NK-92 treated with Interleukin-12 subunit alpha and Interleukin-12 subunit beta, amount 100 ng/mL, for 24 hours (cell line): ENCODE measurements around the gene ABHD8.

ENCODE experiments used
- DNase-seq: peaks from one replicate; lab custom pipeline; 2025; lab: John Stamatoyannopoulos, UW

ABHD8 gene

DNA sequence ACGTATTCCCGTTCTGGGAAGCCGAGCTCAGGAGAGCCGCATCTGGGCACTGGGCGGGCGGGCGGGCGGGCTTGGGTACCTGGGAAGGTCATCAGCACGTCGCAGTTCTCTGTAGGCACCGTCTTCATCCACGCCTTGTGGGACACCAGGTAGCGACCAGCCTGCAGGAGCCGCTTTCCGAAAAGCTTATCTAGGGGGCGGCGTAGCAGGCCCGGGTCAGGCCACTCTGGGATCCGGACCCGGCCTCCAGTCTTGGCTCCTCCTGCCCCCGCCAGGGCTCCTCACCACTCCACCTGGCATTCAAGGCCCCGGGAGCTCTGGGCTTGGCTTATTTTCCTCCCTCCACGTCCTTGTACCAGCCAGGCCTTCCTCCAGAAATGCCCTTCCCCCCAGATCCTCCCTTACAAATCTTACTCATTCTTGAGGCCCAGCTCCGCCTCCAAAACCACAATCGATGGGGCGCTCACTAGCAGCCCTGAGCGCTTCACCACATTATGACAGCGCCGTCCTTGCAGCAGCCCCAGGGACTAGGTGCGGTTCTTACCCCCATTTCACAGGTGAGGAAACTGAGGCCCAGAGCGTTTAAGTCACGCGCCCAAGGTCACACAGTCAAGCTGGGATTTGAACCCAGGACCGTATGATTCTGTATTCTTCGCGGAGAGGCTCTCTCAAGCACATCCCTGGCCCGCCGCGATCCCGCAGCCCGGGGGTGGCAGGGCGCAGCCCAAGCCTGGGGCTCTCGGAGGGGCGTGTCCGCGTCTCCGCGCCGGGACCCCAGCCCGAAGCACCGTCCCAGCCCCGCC is 30.6 kb upstream of the ABHD8 start:
- peak; percentile 63 for DNase-seq

DNA sequence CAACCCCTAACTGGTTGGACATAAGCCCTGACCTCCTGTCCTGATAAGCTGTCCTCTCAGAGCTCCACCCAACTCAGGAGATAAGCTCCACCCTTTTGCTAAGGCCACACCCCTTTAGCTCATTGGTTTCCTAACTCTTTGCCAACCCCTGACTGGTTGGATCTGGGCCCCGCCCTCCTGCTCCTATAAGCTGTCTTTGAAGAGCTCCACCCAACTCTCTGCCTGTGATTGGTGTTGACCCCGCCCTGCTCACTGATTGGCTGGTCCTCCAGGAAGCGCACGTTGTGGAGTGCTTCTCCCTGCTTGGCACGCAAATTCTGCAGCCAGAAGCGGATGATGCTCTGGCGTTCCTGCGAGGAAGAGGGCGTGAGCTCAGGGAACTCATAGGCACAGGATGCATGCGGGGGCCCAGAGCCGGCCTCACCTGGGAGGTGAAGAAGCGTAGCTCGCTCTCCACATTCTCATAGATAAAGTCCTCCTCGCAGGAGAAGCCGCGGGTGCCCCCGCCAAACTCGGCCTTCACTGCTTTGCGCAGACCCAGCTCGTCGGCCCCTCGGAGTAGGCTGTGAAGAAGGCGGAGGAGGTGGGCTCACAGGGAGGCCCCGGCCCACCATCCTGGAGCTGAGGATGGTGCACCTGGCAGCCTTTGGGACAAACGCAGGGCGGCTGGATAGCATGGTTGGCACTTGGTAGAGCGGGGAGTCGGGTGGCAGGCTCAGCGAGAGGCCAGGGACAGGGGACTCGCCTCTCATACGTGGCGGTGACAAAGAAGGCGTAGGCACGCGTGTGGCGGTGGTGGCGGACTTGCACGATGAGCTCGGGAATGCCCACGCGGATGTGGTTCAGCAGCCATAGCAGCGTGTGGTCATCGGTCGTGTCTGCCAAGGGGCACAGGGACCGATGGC is 29.7 kb upstream of the ABHD8 start:
- DNase-seq = peak; percentile 28

DNA sequence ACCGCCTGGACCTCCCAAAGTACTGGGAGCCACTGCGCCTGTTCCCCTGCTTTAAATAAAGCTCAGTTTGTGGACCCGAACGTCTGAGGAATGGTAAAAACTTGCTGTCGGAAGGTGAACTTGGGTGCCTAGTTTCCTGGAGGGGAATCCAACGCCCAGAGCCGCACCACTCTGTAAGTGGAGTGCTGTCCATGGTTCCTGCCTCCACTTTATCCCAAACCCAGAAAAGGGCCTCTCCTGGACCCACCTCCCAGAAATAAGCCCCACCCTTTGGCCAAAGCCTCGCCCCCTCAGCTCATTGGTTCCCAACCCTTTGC is 29.1 kb upstream of the ABHD8 start:
- no peak for DNase-seq

DNA sequence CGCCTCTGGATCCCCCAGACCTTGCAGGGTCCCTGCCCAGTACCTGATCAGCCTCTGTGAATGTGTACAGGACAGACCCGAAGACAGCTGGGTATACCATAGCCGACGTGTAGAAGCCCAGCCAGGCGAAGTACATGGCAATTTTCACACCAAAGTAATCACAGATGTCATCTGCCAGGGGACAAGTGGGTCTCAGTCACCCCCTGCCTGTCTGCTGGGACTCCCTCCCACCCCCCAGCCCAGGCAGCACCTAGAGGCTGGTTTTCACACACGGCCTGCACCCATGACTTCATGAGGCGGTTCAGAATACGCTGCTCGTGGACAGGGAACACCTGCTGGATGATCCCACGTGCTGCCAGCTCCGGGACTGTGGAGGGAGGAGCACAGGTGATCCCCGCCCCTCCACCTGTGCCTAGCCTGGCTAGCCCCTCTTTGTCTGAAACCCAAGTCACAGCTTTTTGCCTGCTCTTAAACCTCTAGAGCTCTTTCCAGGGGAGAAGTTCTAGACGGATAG is 27.9 kb upstream of the ABHD8 start:
- DNase-seq = no peak

DNA sequence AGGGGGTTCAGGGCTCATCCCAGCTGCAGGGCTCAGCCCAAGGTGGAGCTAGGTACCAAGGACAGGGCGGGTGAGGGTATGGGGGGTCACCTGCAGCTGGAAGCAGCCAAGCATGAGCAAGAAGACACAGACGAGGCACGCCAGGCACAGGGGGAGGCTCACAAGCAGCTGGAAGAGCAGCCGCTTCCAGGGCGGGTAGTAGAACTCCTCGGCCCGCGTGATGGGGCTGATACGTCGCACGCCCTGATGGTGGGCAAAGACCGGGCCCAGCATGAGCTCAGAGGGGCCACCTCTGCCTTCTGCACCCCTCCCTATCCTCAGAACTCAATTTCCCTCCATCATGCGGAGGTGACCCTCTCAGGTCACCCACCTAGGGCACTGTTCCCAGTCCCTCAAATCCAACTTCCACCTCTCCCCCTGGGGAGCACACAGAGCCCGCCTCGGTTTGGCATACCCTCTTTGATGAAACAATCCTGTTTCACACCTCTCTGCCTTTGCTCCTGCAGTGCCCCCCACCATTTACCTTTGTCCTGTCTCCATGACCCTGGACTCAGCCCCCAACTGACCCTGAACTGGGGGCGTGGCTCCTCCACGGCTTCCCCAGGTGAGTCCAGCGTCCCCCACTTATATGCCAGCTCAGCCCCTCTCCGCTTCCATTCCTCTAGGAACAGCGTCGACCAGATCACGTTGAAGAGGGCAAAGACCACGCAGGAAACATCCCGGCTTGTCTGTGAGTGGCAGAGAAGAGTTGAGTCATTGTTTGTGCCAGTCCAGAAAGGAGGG is 27.2 kb upstream of the ABHD8 start:
- no peak for DNase-seq

DNA sequence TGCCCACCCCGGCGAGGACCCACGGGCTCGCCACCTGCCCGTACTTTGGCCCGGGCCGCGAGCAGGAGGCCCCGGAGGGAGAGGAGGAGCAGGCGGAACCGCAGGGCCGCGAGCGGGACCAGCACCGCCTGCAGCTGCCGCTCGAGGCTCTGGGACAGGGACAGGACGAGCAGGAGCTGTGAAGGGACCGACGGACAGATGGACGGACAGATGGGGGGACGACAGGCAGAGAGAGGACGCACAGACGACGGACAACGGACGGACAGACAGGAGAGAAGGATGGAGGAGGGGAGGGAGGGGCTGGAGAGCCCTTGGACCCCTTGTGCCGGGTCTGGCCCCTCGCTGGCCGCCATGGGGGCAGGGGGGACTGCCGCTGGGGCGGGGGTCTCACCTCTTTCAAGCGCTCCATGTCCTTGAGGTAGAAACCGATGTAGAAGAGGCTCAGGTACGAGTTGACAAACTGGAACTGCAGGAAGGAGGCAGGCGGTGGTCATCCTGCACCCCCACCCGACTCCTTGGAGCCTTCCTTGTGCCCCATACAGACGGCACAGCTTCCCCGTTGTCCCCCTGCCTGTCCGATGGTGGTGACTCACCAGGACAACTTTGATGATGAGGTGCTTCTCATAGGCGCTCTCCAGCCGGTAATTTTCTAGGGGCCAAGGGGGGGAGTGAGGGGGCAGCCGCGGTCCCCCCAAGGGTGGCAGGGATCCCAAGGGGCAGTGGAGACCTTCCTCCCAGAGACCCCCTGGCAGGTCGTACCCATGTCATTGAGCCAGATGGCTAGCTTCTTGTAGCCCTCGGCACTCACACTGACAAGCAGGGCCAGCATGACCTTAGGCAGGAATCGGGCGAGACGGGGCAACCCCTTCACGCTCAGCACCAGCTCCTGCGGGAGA is 26.4 kb upstream of the ABHD8 start:
- DNase-seq = no peak

DNA sequence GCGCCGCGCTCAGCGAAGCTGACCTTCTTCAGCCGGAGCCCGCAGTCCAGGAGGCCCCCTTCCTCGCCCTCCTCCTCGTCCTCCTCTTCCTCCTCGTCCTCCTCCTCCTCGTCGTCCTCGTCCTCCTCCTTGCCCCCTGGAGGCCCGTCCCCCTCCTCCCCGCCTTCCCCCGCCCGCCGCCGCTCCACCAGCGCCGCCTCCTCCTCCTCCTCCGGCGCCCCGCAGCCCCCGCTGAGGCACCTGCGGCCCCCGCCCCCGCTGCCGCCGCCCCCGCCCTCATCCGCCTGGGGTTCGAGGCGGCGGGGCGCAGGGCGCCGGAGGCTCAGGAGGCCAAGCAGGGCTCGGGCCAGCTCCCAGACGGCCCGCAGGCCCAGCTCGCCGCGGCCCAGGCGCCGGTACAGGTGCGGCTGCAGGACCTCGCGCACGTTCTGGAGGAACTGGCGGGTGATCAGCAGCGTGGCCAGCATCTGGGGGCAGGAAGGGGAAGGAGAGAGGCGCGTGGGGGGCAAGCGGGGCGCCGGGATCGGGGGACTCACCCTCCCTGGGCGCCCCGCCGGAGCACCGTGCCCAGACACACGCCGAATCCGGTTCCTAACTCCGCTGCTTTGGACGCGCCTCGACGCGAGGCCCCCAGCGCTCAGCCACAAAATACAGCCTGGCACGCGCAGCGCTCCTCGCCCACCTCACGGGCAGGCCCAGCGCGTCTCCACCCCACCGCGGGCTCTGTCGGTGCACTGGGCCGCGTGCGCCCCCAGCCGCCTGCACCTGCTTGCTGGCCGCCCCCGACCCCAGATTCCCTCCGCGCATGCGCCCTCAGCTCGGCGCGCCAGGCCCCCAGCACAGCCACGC is 25.5 kb upstream of the ABHD8 start:
- DNase-seq = no peak

DNA sequence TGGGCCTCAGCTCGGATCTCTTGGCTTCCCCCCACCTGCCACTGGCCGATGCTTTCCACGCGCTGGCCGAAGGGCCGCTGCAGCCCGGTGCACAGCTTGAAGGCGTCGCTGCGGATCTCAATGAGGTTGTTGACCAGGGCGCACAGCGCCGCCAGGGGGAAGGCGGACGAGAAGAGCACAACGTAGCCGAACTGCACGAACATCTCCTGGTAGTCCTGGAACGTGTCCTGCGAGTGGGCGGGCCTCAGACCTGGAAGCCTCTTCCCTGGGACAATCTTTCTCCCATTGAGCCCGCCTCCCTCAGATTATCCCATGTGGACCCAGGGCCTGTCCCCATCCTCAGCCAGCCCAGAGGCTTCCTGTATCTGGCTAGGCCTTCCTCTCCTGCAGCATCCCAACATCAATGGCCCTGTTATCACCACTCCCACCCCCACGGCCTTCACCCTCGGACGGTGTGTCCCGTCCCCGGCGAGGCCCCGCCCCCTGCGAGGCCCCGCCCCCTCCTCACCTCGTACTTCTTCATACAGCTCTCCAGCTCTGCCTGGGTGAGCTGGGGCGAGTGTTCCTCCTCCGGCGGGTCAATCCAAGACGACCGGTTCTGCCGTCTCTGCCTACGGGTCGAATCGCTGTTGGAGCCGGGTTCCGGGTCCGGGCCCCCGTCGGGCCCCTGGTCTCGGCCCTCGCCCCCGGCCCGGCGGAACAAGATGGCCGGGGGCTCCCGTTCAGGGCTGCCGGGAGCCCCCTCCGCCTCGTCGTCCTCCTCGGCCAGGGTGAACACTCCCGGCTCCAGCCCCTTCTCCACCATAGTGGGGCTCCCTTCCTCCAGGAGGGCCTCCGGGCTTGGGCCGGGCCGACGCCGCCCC is 24.7 kb upstream of the ABHD8 start:
- no peak for DNase-seq

DNA sequence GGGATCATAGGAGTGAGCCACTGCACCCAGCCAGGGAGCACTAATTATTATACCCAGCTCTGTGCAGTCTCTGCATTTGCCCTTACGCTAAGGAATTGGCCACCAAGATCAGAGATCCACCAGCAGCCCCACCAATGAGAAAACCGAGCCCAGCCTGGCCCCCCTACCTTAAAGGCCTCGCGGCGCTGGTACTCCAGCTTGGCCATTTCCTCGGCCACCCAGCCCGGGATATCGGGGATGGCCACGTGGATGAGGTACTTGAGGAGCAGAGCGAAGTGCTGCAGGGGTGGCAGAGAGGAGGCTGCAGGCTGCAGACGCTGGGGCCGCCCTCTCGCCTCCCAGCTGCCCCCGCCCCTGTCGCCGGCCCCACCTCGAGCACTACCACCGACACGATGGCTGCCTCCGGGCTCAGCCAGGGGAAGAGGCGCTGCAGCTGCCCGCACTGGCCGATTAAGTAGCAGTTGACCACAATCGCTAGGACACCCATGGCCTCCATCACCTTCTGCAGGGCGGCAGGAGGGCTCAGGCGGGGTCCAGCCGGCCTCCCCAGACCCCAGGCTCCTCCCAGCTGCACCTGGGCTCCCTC is 23.9 kb upstream of the ABHD8 start:
- DNase-seq = no peak

DNA sequence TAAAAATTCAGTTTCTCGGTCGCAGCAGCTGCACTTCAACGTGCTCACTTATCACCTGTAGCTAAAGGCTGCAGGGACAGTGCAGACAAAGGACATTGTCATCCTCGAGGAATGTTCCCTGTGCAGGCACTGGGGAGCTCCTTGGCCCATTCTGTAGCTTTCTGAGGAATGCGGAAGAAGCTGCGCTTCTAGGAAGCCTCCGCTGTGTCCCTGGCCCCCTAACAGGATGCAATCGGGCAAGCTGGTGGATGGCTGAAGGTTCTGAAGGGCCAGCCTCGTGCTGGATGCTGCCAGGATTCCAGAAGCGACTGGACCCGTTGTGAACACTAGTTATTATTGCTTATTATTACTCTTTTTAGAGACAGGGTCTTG is 23.4 kb upstream of the ABHD8 start:
- no peak for DNase-seq

DNA sequence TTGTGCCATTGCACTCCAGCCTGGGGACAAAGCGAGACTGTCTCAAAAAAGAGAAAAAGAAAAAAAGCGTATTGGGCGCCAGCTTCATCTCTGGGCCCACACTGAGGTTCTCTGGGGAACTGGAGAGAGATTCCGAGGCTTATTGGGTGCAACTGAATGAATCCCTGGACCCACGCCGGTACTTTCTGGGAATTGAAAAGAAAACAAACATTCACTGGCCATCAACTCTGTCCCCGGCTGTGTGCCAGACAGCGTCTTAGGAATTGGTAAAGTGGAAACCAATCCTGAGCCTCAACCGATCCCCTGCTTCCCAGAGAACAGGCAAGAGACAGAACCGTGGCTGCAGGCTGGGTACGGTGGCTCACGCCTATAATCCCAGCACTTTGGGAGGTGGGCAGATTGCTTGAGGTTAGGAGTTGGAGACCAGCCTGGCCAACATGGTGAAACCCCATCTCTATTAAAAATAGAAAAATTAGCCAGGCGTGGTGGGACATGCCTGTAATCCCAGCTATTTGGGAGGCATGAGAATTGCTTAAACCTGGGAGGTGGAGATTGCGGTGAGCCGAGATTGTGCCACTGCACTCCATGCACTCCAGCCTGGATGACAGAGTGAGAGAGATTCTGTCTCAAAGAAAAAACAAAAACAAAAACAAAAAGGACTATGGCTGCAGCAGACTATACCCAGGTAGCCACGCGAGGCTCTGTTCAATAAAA is 22.8 kb upstream of the ABHD8 start:
- DNase-seq = no peak

DNA sequence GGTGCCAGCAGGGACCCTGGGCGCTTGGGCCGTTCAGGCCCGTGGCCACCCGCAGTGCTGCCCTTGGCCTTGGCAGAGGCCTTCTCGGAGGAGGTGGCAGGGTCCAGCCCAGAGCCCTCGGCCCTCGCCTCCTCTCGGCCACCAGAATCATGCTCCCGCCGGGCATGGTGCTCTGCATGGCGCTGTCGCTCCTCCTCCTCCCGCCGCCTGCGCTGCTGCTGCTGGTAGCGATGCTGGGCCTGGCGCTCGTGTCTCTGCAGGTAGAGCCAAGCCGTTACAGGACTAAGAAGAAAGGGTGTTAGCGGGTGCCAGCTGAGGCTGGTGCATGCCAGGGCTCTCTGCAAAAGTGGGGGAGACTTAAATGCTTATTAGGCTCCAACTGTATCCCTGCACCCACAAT is 21.9 kb upstream of the ABHD8 start:
- no peak for DNase-seq

DNA sequence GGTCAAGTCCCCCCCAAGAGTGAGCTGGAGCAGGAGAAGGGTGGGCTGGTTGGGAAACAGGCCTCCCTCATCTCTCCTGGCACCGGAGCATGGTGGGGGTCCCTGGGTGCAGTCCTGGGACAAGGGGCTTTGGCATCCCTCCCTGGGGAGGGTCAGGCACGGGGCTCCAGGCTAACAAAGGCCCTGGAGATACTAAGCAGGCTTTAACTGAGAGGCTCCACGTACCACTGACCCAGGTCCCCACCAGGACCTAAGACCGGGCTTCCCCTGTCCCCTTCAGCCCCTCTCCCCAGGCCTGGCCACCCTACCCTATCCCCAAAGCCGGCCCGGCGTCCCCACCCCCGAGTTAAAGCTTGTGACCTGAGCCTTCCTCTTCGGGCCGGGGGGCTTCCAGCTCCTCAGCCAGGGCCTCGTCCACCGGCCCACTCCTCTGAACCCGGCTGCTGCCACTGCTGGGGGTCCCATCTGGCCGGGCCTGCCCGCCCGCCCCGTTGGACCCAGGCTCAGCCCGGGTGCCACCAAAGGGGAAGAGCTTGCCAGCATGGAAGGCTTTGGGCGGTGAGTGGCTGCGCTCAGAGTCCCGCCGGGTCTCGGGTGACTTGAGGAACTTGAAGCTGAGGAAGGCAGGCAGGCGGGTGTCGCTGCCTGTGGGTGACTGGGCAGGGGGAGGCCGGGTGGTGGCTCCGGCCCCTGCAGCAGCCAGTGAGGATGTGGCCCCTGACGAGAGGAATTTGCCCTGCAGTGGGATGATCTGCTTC is 21.3 kb upstream of the ABHD8 start:
- no peak for DNase-seq

DNA sequence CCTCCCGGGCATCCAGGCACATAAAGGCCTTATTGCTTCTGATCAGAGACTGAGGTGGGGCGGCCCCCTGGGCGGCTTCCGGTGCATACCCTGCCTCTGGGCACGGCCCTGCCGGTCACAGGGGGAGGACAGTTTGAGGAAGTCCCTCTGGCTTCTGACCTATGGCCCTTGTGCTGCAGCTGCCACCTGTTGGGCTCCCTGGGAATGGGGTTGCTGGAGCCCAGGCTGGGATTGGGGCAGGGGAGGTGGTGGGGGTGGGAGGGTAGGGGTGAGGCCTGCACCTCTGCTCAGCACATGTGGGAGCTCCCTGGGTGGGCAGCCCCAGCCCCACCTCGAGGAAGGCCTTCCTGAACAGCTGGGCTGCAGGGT is 20.7 kb upstream of the ABHD8 start:
- DNase-seq = no peak

DNA sequence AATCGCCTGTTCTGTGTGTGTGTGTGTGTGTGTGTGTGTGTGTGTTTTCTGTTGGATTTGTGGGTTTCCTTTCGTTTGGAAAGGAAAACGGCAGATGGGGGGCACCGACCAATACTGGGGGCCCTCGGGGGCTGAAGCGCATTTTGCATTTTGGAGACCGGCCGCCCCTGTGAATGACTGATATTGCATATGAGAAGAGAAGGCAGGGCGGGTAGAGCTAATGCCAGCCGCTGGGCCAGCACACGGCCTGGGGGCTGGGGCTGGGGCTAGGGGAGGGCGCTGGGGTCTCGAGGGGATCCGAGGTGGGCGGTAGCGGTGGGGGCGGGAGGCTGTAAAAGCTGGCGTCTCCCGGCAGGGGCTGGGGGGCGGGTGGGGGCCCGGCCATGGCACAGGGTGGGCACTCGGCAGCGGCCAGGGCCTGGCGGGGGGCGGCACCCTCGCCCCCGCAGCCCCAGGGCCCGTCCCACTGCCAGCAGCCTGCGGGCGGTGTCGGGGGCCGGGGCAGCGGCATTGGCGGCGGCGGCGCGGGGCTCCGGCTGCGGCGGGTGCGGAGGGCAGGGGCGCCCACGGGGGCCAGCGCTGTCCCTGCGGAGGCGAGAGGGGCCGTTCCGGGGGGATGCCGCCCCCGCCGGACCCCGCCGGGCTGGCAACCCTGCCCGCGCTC is 20.2 kb upstream of the ABHD8 start:
- DNase-seq = no peak

DNA sequence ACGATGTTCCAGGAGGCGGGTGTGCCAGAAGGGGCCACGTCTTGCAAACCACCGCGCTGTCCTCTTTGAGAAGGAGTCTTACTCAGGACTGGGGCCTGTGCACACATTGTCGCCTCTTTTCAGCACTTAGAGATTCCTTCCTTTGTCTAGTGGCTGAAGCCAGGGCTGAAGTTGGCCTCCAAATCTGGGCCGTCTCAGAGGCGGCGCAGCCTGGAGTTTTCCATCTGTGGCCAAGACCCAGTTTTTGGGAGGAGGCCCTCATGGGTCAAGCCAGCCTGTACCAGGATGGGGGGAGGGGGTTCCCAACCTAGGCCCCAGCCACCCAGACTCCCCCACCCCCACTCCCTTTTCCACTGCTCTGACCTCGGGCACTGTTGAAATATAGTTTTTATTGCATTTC is 19.6 kb upstream of the ABHD8 start:
- DNase-seq = no peak
